CD1c-positive myeloid dendritic cell (primary cell): Measurements from ENCODE around the gene SCG5.
"Not testable (repeated sequence)": the region's sequence is repeated elsewhere in the genome, so short reads cannot be mapped to it uniquely, and the experiment has no call there.

ENCODE experiments used
- DNase-seq: peaks from one replicate; pipeline ENCODE4 v3.0.0-alpha.2; 2016; ENCODE audit errors: extremely low spot score

The SCG5 gene, protein sequence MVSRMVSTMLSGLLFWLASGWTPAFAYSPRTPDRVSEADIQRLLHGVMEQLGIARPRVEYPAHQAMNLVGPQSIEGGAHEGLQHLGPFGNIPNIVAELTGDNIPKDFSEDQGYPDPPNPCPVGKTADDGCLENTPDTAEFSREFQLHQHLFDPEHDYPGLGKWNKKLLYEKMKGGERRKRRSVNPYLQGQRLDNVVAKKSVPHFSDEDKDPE

DNA sequence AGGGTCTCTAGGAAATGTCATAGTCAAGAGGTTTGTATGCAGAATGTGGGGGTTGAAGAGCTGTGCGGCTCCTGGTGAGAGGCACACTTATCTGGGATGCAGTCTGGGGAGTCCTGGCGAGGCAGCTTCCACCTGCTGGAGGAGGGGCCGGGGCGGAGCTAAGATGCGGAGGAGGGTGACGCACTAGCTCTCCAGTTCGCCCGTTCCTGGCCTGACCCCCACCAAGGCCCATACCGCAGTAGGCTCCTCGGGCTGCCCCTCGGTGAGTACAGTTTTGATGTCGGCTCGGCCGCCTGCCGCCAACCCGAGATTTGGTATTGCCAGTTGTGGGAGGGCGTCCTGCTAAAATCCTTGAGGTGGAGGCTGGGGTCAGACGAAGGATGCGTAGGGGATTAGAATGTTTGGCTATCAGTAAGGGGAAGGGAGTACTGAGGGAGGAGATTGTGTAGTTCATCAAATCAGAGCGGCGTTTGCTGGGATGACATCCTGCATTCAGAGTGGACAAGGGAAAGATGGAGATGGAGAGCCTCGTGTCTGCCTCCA is at the start of gene SCG5:
SCG5 (plus strand) TSS at position 194 of the 543 bp plus-strand sequence. CDS start 1,883 bp downstream, outside the sequence.
- DNase-seq = no peak

GRCh38 chr15:32593151-32593550 is 48.4 kb upstream of the SCG5 start, which contains the start of gene GOLGA8N:
TSS of gene GOLGA8N (plus strand) at chr15:32593456.
- DNase-seq = not testable (repeated sequence)

DNA sequence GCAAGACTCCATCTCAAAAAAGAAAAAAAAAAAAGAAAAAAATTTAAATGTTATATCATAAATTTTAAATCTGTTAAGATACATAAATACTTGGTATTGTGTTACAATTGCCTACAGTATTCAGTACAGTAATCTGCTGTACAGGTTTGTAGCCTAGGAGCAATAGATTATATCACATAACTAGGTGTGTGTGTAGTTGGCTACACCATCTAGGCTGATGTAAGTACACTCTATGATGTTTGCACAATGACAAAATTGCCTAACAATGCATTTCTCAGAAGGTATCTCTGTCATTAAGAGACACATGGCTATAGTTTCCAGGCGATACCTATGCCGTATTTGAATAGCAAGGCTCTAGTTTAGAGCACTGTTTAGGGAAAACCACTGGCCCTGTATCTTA is 32.0 kb upstream of the SCG5 start:
- DNase-seq = not testable (repeated sequence)

- DNase-seq = peak; percentile 35
Measured at GRCh38 chr15:32610719-32611118, 30.8 kb upstream of the SCG5 start.

- DNase-seq = not testable (repeated sequence)
Measured at GRCh38 chr15:32614712-32615050, 26.8 kb upstream of the SCG5 start.

- DNase-seq = peak; percentile 80
Measured at GRCh38 chr15:32615051-32615870, 26.2 kb upstream of the SCG5 start, which contains the start of gene ARHGAP11A. TSS of gene ARHGAP11A (plus strand) at chr15:32615504. CDS start at chr15:32616212, 708 bp downstream.

DNA sequence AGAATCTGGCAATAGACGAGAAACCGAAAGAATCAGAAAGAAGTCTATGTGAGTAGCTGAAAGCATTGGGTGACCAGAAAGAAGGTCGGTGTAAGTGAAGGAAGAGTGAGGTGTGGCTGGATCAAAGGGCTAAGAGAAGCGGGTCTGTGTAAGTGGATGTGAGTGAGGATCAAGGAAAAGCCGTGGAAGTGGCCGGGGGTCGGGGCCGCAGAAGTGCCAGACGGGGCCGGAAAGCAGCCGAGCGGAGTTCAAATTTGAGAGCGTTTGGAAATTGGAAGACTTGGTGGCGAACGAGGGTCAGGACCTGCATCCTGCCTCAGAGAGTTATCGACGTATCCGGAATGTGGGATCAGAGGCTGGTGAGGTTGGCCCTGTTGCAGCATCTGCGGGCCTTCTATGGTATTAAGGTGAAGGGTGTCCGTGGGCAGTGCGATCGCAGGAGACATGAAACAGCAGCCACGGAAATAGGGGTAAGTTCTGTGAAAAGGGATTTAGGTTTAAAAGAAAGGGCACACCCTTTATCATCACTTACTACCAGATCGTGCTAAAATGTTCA is 25.6 kb upstream of the SCG5 start:
- DNase-seq = not testable (repeated sequence)

GRCh38 chr15:32636410-32636809 is 5.1 kb upstream of the SCG5 start:
- no peak for DNase-seq

DNA sequence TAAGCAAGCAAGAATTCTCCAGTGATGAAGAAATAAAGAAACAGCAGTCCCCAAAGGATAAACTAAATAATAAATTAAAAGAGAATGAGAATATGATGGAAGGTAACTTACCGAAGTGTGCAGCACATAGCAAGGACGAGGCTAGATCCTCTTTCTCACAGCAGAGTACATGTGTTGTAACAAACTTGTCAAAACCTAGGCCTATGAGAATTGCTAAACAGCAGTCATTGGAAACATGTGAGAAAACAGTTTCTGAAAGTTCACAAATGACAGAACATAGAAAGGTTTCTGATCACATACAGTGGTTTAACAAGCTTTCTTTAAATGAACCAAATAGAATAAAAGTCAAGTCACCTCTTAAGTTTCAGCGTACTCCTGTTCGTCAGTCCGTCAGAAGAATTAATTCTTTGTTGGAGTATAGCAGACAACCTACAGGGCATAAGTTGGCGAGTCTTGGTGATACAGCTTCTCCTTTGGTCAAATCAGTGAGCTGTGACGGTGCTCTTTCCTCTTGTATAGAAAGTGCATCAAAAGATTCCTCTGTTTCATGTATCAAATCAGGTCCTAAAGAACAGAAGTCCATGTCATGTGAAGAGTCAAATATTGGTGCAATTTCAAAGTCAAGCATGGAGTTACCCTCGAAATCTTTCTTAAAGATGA is 4.5 kb upstream of the SCG5 start:
- no peak for DNase-seq

DNA sequence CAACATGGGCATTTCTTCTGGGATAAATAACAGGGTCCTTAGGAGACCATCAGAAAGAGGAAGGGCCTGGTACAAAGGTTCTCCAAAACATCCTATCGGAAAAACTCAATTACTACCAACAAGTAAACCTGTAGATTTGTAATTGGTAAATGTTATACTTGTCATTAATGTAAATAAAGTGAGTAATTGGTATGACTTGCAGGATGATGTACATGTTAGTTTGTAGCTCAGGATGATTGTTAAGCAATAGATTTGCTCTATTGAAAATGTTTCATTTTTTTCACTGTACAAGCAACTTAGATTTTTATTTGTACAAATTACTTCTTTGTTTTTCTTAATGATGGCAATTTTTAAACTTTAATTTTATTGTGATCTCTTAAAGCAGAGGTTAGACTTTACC is 3.8 kb upstream of the SCG5 start:
- no peak for DNase-seq

DNA sequence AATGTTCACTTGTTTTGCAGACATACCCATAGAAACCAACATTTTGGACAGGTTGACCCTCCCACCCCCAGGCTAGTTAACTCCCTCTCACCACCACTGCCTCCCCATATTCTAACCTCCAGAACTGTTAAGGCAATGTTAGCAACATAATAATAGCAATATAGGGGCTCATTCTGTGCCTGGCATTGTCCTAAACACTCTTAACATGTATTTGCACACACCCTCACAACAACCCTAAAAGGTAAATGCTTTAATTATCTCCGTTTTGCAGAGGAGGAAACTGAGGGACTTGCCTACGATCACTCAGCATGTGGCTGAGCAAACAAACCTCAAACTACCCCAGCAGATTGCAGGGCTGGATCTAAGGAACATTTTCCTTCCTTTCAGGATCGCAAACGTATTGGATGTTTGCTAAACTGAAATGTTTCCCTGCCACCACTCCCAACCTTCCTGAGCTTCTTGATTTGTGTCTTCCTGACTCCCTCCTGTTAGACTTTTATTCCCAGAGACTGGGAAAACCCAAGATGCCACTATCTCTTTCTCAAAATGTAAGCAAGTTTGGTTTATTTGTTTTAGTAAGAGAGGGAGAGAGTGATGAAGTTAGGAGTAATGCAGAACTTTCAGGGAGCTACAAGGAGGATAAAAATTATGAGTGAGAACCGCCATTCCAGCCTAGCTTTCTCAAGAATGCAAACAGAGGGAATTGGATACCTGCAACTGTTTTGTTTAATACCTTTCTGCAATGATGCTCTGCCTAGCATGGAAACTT is 1.3 kb downstream of the SCG5 start:
- no peak for DNase-seq

DNA sequence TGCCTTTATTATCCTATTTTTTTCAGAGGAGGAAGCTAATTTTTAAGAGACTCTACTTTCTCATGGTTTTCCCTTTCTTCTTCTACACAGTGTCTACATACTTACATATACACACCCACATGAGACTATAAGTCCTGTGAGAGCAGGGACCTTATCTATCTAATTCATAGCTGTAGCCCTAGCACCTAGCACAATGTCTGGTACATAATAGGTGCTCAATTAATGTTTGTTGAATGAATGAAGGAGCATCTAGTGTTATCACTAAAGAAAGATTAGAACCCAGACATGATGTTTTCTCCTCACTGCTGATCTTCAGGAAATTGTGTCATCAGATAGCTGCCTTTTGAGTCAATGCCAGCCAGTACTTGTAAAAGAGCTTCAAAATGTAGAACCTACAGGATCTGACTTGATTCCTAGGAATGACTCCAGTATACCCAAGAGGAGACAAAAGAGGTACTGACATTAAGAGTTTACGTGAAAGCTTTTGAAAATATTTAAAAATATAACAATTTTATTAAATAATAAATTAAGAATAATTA is 2.5 kb downstream of the SCG5 start:
- no peak for DNase-seq

GRCh38 chr15:32646291-32646690 is 4.8 kb downstream of the SCG5 start:
- DNase-seq = no peak

- DNase-seq = no peak
Measured at GRCh38 chr15:32649342-32649741, 7.8 kb downstream of the SCG5 start.

DNA sequence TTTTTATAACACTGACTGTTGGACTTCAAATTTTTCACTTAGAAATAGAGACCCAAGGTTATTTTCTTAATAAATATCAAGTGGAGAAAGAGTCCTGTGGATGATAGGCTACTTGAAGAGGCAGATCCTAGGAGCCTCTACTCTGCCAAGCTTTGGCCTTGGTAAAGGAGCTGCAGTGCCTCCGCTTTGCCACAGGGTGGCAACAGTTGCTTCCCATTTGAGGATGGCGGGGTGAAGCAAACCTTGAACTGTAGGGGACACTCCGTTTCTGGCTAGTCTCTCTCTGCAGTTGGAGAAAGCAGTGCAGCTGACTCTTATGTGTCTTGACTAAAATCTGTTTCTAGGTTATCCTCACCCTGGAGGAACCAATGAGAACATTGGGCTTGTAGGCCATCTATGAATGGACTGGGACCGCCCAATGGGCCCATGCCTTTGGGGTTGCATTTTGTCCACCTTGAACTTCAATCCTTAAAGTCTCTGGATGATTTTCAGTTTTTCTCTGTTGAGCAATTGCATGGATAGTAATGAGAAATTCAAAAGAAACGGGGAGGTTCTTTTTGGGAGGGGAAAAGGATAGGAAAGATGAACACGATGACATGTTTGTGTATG is 9.8 kb downstream of the SCG5 start:
- peak; percentile 62 for DNase-seq

- DNase-seq = no peak
Measured at GRCh38 chr15:32652178-32652577, 10.7 kb downstream of the SCG5 start.

- DNase-seq = no peak
Measured at GRCh38 chr15:32656091-32656490, 14.6 kb downstream of the SCG5 start.

GRCh38 chr15:32656496-32656895 is 15.0 kb downstream of the SCG5 start:
- no peak for DNase-seq

DNA sequence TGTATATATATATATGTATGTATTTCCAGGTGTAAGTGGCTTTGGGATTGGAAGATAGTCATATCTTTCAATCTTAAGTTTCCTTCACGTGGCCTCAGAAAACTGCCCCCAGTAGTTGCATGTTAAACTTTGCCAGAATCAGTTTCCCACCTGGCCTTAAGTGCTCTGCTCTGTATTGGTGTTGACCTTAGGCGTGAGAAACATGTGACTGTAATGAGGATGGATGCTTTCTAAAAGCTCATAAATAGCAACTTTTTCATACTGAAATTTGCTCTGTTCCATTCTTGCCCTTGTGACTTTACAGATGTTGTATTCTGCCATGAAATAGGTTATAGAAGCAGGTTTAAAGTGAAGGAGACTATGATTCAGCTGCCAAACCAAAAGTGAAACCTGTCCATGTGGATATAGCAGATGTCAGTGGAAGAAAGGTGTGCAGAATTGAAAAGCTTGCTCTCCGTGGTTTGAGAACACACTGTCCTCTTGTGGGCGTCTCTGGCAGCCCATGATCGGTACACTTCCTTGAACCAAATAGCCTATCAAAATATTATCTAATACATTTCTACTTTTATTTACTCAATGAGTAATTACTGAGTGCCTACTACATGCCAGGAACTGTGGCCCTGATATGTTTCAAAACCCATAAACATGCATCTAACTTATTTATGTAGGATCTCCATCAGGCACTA is 15.8 kb downstream of the SCG5 start:
- DNase-seq = no peak

GRCh38 chr15:32657941-32658340 is 16.4 kb downstream of the SCG5 start:
- no peak for DNase-seq
